GM12878 (cell line): ENCODE results near the gene UPF1. TPM values are rescaled to one million over a fixed set of nuclear protein-coding genes. Genes with fewer than 3 reads are reported as not detected.

Experiments used
- ATAC-seq: fragments of 200-7000 bp; cut with Tn5 transposase; 3 replicates; pipeline ENCODE4 v1.9.1; 2020; ENCODE audit warnings: mild to moderate bottlenecking, moderate library complexity
- BruUV-seq: library from RNA; stranded (reverse); fragments of 400-500 nt; replicated peaks from 2 replicates; lab custom pipeline; 2021; lab: Mats Ljungman, UMichigan
- CTCF ChIA-PET: fragments of 300-600 bp; sonication (Branson Sonifier 250); formaldehyde crosslinking; extraction: SDS; loops from one replicate; lab custom pipeline; 2021; ENCODE audit warnings: inconsistent platforms; lab: Yijun Ruan, JAX
- POLR2A ChIA-PET: fragments of 350-600 bp; formaldehyde crosslinking; extraction: SDS; loops from one replicate; lab custom pipeline; 2021; ENCODE audit warnings: inconsistent platforms; lab: Charles Lee
- RAD21 ChIA-PET: fragments of 300-600 bp; sonication (Branson Sonifier 250); formaldehyde crosslinking; loops from one replicate; lab custom pipeline; 2023; ENCODE audit warnings: antibody characterized with exemption; ENCODE audit not compliant: unreplicated experiment; lab: Charles Lee
- SMC1A ChIA-PET: fragments of 300-600 bp; sonication (Branson Sonifier 250); formaldehyde crosslinking; loops from one replicate; lab custom pipeline; 2023; ENCODE audit not compliant: unreplicated experiment, uncharacterized antibody; lab: Charles Lee
- DNase-seq: peaks from one replicate; pipeline ENCODE4 v3.0.0-alpha.2; 2011; ENCODE audit warnings: low read depth, low spot score
- FAIRE-seq: peaks from 3 replicates; lab custom pipeline; 2011; peaks lifted over from hg19 to GRCh38; lab: Jason Lieb, UNC
- H2AFZ ChIP-seq: 2 replicates; pipeline ENCODE4 v1.6.0; 2011; ENCODE audit warnings: low read depth, low read length, control low read depth; ENCODE audit not compliant: control insufficient read depth
- H3K27ac ChIP-seq: 2 replicates; pipeline ENCODE4 v1.5.1; 2011; ENCODE audit warnings: control low read depth; ENCODE audit not compliant: control insufficient read depth, insufficient read depth
- H3K27me3 ChIP-seq, 2 experiments: replicated peaks in 1 of 2; 2 replicates each; pipeline versions ENCODE4 v1.6.0 to v1.6.1; 2011; ENCODE audit warnings: low read length in 1 of 2; ENCODE audit not compliant: control insufficient read depth in 2 of 2, insufficient read depth in 2 of 2
- H3K36me3 ChIP-seq, 2 experiments: 2 replicates each; pipeline ENCODE4 v1.5.1; 2011; ENCODE audit warnings: low read length in 1 of 2; ENCODE audit not compliant: control insufficient read depth in 2 of 2, insufficient read depth in 2 of 2
- H3K4me1 ChIP-seq: 2 replicates; pipeline ENCODE4 v1.6.1; 2011; ENCODE audit warnings: mild to moderate bottlenecking, low read length, moderate library complexity, mixed read lengths; ENCODE audit not compliant: control insufficient read depth, insufficient read depth
- H3K4me2 ChIP-seq: 2 replicates; pipeline ENCODE4 v1.6.0; 2011; ENCODE audit warnings: control low read depth; ENCODE audit not compliant: control insufficient read depth, insufficient read depth
- H3K4me3 ChIP-seq: fragments of 200-600 bp; sonication (generic); 2 replicates; pipeline ENCODE4 v1.5.1; 2016
- H3K79me2 ChIP-seq: 2 replicates; pipeline ENCODE4 v1.6.0; 2011; ENCODE audit warnings: low read length; ENCODE audit not compliant: control insufficient read depth, insufficient read depth
- H3K9ac ChIP-seq: 2 replicates; pipeline ENCODE4 v1.8.0; 2011; ENCODE audit warnings: low read length, control low read depth, mixed read lengths; ENCODE audit not compliant: control insufficient read depth, insufficient read depth
- H3K9me3 ChIP-seq: replicated peaks from 3 replicates; pipeline ENCODE4 v1.5.1; 2011; ENCODE audit warnings: mild to moderate bottlenecking, low read length; ENCODE audit not compliant: control insufficient read depth, insufficient read depth
- H4K20me1 ChIP-seq: 2 replicates; pipeline ENCODE4 v1.6.0; 2011; ENCODE audit not compliant: control insufficient read depth, insufficient read depth
- BRCA1 ChIP-seq: IDR thresholded peaks from 2 replicates; pipeline ENCODE4 v1.6.1; 2011; ENCODE audit warnings: low read depth, low read length, improper control_type of control experiment
- CREM ChIP-seq: IDR thresholded peaks from 2 replicates; pipeline ENCODE4 v1.6.1; 2014; ENCODE audit warnings: antibody characterized with exemption, low read depth
- CUX1 ChIP-seq: IDR thresholded peaks from 2 replicates; pipeline ENCODE4 v1.6.1; 2012; ENCODE audit warnings: improper control_type of control experiment, low read depth, low read length; ENCODE audit not compliant: insufficient replicate concordance
- ELK1 ChIP-seq: IDR thresholded peaks from 2 replicates; pipeline ENCODE4 v1.6.1; 2012; ENCODE audit warnings: low read depth, low read length, improper control_type of control experiment
- EP300 ChIP-seq, 2 experiments: fragments of 150-350 bp in 1 of 2; IDR thresholded peaks; 2 replicates each; pipeline ENCODE4 v1.6.1; 2011 to 2012; ENCODE audit warnings: low read depth in 2 of 2, low read length in 2 of 2, borderline replicate concordance in 1 of 2, improper control_type of control experiment in 1 of 2, inconsistent platforms in 1 of 2; ENCODE audit not compliant: control insufficient read depth in 1 of 2
- POLR2A ChIP-seq: IDR thresholded peaks from 2 replicates; pipeline ENCODE4 v1.6.1; 2011; ENCODE audit warnings: low read depth, mild to moderate bottlenecking, low read length
- SREBF1 ChIP-seq: IDR thresholded peaks from 2 replicates; pipeline ENCODE4 v1.6.1; 2012; ENCODE audit warnings: mild to moderate bottlenecking, low read length
- WGBS: methylation state at CpG from one replicate; pipeline ENCODE4 v1.1.6; 2016; ENCODE audit warnings: low lambda C conversion rate; ENCODE audit not compliant: insufficient replicate concordance, insufficient coverage; ENCODE audit errors: missing lambda C conversion rate; 5-methylcytosine and 5-hydroxymethylcytosine counted together
- in situ Hi-C: fragments of 300-500 bp; cut with MboI; formaldehyde crosslinking; loops from 9 replicates; pipeline ENCODE4 v1.14.3; 2018; ENCODE audit warnings: mixed read lengths
- intact Hi-C: fragments of 100-400 bp; cut with micrococcal nuclease; formaldehyde crosslinking; loops from one replicate; pipeline ENCODE4 v1.14.2; 2022; ENCODE audit not compliant: unreplicated experiment
- polyA plus RNA-seq, 11 experiments: library from polyadenylated mRNA; depleted of rRNA in 4 of 11; unstranded in 6 of 11; stranded (reverse) in 5 of 11; fragments of >200 nt; fragmentation: Nextera tagmentation in 4 of 11; fragmentation: Illumina TruSeq in 1 of 11; extraction: Ambion mirVana in 4 of 11; extraction: Trizol in 1 of 11; gene quantifications; 1 replicate in 1 of 11; 2 replicates in 10 of 11; pipeline versions ENCODE4 v1.2.1 to v1.2.3, GENCODE V29; 2011 to 2016; ENCODE audit warnings: inconsistent platforms in 2 of 11, missing spikeins in 2 of 11, low read depth in 1 of 11
- total RNA-seq, 4 experiments: library from RNA; depleted of rRNA in 3 of 4; stranded (reverse); fragments of >200 nt in 3 of 4; fragmentation: Illumina TruSeq in 1 of 4; extraction: Trizol in 1 of 4; gene quantifications; 2 replicates each; pipeline versions ENCODE4 v1.2.1 to v1.2.3, GENCODE V29; 2013 to 2021

UPF1 gene
- total and polyA plus RNA-seq, 10 of the 15 experiments (the other 5 are each of a cell fraction or from before 2014, with no cell fraction given): 0.58 to 80.9 (median 18.7) TPM

- Histone ChIP-seq H2AFZ (no peak overlapping the region), H3K4me1 (peaks cover 13% of the 10 kb centered on the region), H4K20me1 (peaks cover 3% of the 10 kb centered on the region; the same call in 1 of the 2 replicates), H3K27me3 (no peaks in the 10 kb centered on the region), H3K4me2 (no peak overlapping the region), H3K79me2 (peaks cover 7% of the 10 kb centered on the region), H3K36me3 (peaks cover 19 to 80% of the 10 kb centered on the region in 2 experiments), H3K9me3 (no peaks in the 10 kb centered on the region), H3K4me3 (no peak overlapping the region)
- FAIRE-seq: no peak
- SMC1A ChIA-PET: no interaction called here
- no peak for DNase-seq
- TF ChIP-seq SREBF1: no peak
- TF ChIP-seq ELK1: no peak
- TF ChIP-seq, all 136 proteins: peak for 0
- intact Hi-C loops: no loop called here
- BruUV-seq: no TSS peak
- Histone ChIP-seq H3K27ac (no peak overlapping the region), H3K9ac (no peak overlapping the region)
- in situ Hi-C loops: loop anchor here (25.0 kb wide), 1 partner anchor 392 kb away; no protein-coding TSS in a partner anchor
- WGBS: 99% methylated on average over 17 of the region's 17 CpGs
- RAD21 ChIA-PET: no interaction called here
- POLR2A ChIA-PET: no interaction called here
- no peak for ATAC-seq
- CTCF ChIA-PET: no interaction called here
Measured at GRCh38 chr19:18853755-18854427, 22.1 kb downstream of the UPF1 start.

- Histone ChIP-seq H3K4me1 (peaks cover 4% of the 10 kb centered on the region), H3K27me3 (no peaks in the 10 kb centered on the region), H3K9ac (no peak overlapping the region), H3K9me3 (no peaks in the 10 kb centered on the region), H3K4me2 (no peak overlapping the region), H3K79me2 (peaks cover 1% of the 10 kb centered on the region; the same call in 1 of the 2 replicates), H2AFZ (no peak overlapping the region), H3K27ac (no peak overlapping the region), H4K20me1 (peaks cover 3% of the 10 kb centered on the region; the same call in 1 of the 2 replicates), H3K36me3 (peaks cover 27 to 89% of the 10 kb centered on the region in 2 experiments), H3K4me3 (no peak overlapping the region)
- BruUV-seq: no TSS peak
- TF ChIP-seq BRCA1 (no peak), CUX1 (no peak), POLR2A (peak; percentile 40; the same call in 1 of the 2 replicates), CREM (no peak), EP300 (IDR thresholded peaks at IDR 0.05; ENCODE audit: borderline replicate concordance in 1 of 2, control insufficient read depth in 1 of 2, low read depth in 2 of 2, low read length in 2 of 2) (no peak)
- POLR2A ChIA-PET: no interaction called here
- RAD21 ChIA-PET: no interaction called here
- no peak for FAIRE-seq
- in situ Hi-C loops (loop anchor here (25.0 kb wide), 1 partner anchor 393 kb away; no protein-coding TSS in a partner anchor), intact Hi-C loops (no loop called here)
- WGBS: 95% methylated on average over 26 of the region's 33 CpGs
- DNase-seq: no peak
- SMC1A ChIA-PET: interaction anchor here (1.1 kb wide), 1 partner anchor 8 kb away, joined by 3 read pairs; no protein-coding TSS in a partner anchor
- no peak for ATAC-seq
- CTCF ChIA-PET: no interaction called here
Measured at GRCh38 chr19:18854982-18855381, 23.2 kb downstream of the UPF1 start.
